ENCODE results near the gene HOGA1. TPM values are rescaled to one million over a fixed set of nuclear protein-coding genes. Genes with fewer than 3 reads are reported as not detected.

Gene HOGA1
- polyA plus RNA-seq, 1 of the 3 experiments (the other 2 are of a cell fraction) = 2.9 TPM

- WGBS (ENCODE audit: low lambda C conversion rate) = 70% methylated on average over 3 of the region's 5 CpGs
- CTCF ChIA-PET = interaction anchor here (1.2 to 1.9 kb wide), 5 partner anchors 9 to 37 kb away, joined by 3 to 5 read pairs (median 4); no protein-coding TSS in a partner anchor
- no peak overlapping the region for H3K9ac ChIP-seq
Observed at GRCh38 chr10:97590748-97591495, 6.7 kb downstream of the HOGA1 start.

GRCh38 chr10:97593421-97593820 lies 9.2 kb downstream of the HOGA1 start:
- Histone ChIP-seq H3K9me2 (no peaks in the 10 kb centered on the region), H3K9me3 (no peaks in the 10 kb centered on the region), H3K4me3 (ENCODE audit: low read depth in 2 of 2, low read length in 1 of 2) (no peak overlapping the region), H3K4me2 (peak overlapping the region; percentile 23; the same call in 1 of the 2 replicates), H3K79me2 (ENCODE audit: insufficient read depth) (no peaks in the 10 kb centered on the region), H3K27me3 (ENCODE audit: insufficient read depth) (no peaks in the 10 kb centered on the region), H3K4me1 (ENCODE audit: control insufficient read depth in 1 of 2, insufficient read depth in 2 of 2, low read depth in 1 of 2, low read length in 1 of 2) (peaks cover 0 to 23% of the 10 kb centered on the region in 2 experiments; a peak in 3 of 4 replicates), H3F3A (replicated peaks; ENCODE audit: insufficient read depth) (peaks cover 38% of the 10 kb centered on the region), H3K36me3 (replicated peaks in 1 of 2; ENCODE audit: control insufficient read depth in 1 of 2, insufficient read depth in 2 of 2, low read length in 1 of 2) (no peaks in the 10 kb centered on the region), H3K9ac (no peak overlapping the region), H2AFZ (ENCODE audit: low read depth) (no peak overlapping the region; the same call in 1 of the 2 replicates), H4K20me1 (ENCODE audit: insufficient read depth) (no peaks in the 10 kb centered on the region), H3K27ac (ENCODE audit: low read depth in 2 of 2, low read length in 1 of 2) (peak overlapping the region in 1 of 2 experiments; percentile 43; a peak in 1 of 4 replicates)
- DNase-seq = no peak
- ChIA-PET POLR2A (interaction anchor here (1.2 kb wide), 1 partner anchor 9 kb away, joined by 3 read pairs; the partner anchor contains the start of gene HOGA1), CTCF (interaction anchor here (1.2 kb wide), 1 partner anchor 21 kb away, joined by 4 read pairs; no protein-coding TSS in a partner anchor)
- WGBS (ENCODE audit: low lambda C conversion rate) = 76% methylated on average over 4 of the region's 4 CpGs
- TF ChIP-seq GABPA (IDR thresholded peaks at IDR 0.05; ENCODE audit: low read depth) (no peak), EZH2phosphoT487 (IDR thresholded peaks at IDR 0.05; ENCODE audit: borderline replicate concordance, low read depth) (no peak), FOXM1 (IDR thresholded peaks at IDR 0.05; ENCODE audit: low read depth) (no peak), JUND (IDR thresholded peaks at IDR 0.05) (0 out of 2 replicates have a peak, but pooled peaks have one; percentile 12), FOXJ3 (CRISPR knock-in tag; IDR thresholded peaks at IDR 0.05) (no peak), GATA2 (CRISPR knock-in tag; IDR thresholded peaks at IDR 0.05) (no peak), TCF12 (IDR thresholded peaks at IDR 0.05) (peak; percentile 19; the same call in 1 of the 2 replicates), IRF3 (IDR thresholded peaks at IDR 0.05; ENCODE audit: low read depth, low read length) (no peak), NFIC (IDR thresholded peaks at IDR 0.05; ENCODE audit: borderline replicate concordance) (peak; percentile 62; the same call in 1 of the 2 replicates)
- TF ChIP-seq, protein P1, sequence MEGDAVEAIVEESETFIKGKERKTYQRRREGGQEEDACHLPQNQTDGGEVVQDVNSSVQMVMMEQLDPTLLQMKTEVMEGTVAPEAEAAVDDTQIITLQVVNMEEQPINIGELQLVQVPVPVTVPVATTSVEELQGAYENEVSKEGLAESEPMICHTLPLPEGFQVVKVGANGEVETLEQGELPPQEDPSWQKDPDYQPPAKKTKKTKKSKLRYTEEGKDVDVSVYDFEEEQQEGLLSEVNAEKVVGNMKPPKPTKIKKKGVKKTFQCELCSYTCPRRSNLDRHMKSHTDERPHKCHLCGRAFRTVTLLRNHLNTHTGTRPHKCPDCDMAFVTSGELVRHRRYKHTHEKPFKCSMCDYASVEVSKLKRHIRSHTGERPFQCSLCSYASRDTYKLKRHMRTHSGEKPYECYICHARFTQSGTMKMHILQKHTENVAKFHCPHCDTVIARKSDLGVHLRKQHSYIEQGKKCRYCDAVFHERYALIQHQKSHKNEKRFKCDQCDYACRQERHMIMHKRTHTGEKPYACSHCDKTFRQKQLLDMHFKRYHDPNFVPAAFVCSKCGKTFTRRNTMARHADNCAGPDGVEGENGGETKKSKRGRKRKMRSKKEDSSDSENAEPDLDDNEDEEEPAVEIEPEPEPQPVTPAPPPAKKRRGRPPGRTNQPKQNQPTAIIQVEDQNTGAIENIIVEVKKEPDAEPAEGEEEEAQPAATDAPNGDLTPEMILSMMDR (IDR thresholded peaks at IDR 0.05) = no peak

More at GRCh38 chr10:97590748-97591495, 6.7 kb downstream of the HOGA1 start:
- no peaks in the 10 kb centered on the region for H4K20me1 ChIP-seq (ENCODE audit: insufficient read depth)
- peaks cover 0 to 11% of the 10 kb centered on the region in 2 experiments; a peak in 3 of 4 replicates for H3K4me1 ChIP-seq (ENCODE audit: control insufficient read depth in 1 of 2, insufficient read depth in 2 of 2, low read depth in 1 of 2, low read length in 1 of 2)
- H2AFZ ChIP-seq (ENCODE audit: low read depth) = no peak overlapping the region
- DNase-seq = peak; percentile 12
- TF ChIP-seq EZH2phosphoT487 (IDR thresholded peaks at IDR 0.05; ENCODE audit: borderline replicate concordance, low read depth) (no peak), RCOR1 (IDR thresholded peaks at IDR 0.05; ENCODE audit: low read length) (no peak), GATA2 (CRISPR knock-in tag; IDR thresholded peaks at IDR 0.05) (no peak), POLR2AphosphoS5 (IDR thresholded peaks at IDR 0.05; ENCODE audit: low read depth, low read length) (no peak), MXI1 (IDR thresholded peaks at IDR 0.05; ENCODE audit: low read depth, low read length) (no peak), TCF12 (IDR thresholded peaks at IDR 0.05) (no peak), TAF1 (IDR thresholded peaks at IDR 0.05; ENCODE audit: borderline replicate concordance, low read depth, low read length) (no peak), FOXJ3 (CRISPR knock-in tag; IDR thresholded peaks at IDR 0.05) (no peak), ELF1 (IDR thresholded peaks at IDR 0.05) (no peak), SIN3A (IDR thresholded peaks at IDR 0.05; ENCODE audit: borderline replicate concordance, low read depth, low read length) (no peak), NRF1 (IDR thresholded peaks at IDR 0.05; ENCODE audit: low read depth, low read length) (no peak), RFX5 (IDR thresholded peaks at IDR 0.05; ENCODE audit: low read length) (no peak)
- TF ChIP-seq, protein P1 (IDR thresholded peaks at IDR 0.05) = no peak
- TF ChIP-seq, protein P2, sequence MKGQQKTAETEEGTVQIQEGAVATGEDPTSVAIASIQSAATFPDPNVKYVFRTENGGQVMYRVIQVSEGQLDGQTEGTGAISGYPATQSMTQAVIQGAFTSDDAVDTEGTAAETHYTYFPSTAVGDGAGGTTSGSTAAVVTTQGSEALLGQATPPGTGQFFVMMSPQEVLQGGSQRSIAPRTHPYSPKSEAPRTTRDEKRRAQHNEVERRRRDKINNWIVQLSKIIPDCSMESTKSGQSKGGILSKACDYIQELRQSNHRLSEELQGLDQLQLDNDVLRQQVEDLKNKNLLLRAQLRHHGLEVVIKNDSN (IDR thresholded peaks at IDR 0.05; ENCODE audit: borderline replicate concordance, low read depth) = no peak
- TF ChIP-seq, protein P3, sequence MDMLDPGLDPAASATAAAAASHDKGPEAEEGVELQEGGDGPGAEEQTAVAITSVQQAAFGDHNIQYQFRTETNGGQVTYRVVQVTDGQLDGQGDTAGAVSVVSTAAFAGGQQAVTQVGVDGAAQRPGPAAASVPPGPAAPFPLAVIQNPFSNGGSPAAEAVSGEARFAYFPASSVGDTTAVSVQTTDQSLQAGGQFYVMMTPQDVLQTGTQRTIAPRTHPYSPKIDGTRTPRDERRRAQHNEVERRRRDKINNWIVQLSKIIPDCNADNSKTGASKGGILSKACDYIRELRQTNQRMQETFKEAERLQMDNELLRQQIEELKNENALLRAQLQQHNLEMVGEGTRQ (IDR thresholded peaks at IDR 0.05; ENCODE audit: borderline replicate concordance, low read depth, low read length) = no peak
- H3K9me3 ChIP-seq = no peaks in the 10 kb centered on the region
- H3K79me2 ChIP-seq (ENCODE audit: insufficient read depth) = no peaks in the 10 kb centered on the region
- no peak overlapping the region for H3K27ac ChIP-seq (ENCODE audit: low read depth in 2 of 2, low read length in 1 of 2)
- H3K27me3 ChIP-seq (ENCODE audit: insufficient read depth) = no peaks in the 10 kb centered on the region
- POLR2A ChIA-PET = no interaction called here
- H3K4me3 ChIP-seq (ENCODE audit: low read depth in 2 of 2, low read length in 1 of 2) = no peak overlapping the region
- H3K4me2 ChIP-seq = no peak overlapping the region
- peaks cover 22% of the 10 kb centered on the region for H3F3A ChIP-seq (replicated peaks; ENCODE audit: insufficient read depth)
- H3K9me2 ChIP-seq = no peaks in the 10 kb centered on the region
- no peaks in the 10 kb centered on the region for H3K36me3 ChIP-seq (replicated peaks in 1 of 2; ENCODE audit: control insufficient read depth in 1 of 2, insufficient read depth in 2 of 2, low read length in 1 of 2)
